ENCODE data around the gene SCARB1.

DNA sequence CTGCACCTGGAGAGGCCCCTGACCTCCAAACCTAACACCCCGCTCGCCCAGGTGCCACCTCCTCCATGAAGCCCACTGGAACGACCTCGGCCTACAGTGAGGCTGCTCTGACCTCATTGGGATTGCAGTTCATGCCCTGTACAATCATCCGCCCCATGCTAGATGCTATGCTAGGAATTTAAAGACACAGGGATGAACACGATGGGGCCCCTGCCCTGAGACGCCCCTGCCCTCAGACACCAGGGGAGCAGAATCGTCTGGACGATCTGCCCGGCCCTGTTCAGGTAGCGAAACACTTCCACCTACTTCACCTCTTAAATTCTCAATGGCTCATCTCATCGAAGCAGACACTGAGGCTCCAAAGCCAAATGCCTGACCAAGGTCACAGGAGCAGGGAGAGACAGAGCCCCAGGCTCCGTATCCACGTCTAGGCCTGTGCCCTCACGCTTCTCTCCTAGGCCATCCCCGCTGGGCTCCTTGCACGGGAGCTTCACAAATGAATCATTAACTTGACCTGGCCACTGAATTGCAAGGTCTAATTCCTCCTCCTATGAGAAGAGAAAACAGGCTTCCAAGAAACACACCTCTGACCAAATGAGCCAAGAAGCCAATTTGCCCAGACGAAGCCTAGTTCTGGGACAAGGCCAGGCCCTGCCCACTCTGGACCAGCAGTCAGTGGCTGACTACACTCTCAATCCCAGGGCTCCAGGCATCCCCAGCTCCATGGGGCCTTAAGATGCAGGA is 35.2 kb downstream of the SCARB1 start:
- TF ChIP-seq, protein P1, sequence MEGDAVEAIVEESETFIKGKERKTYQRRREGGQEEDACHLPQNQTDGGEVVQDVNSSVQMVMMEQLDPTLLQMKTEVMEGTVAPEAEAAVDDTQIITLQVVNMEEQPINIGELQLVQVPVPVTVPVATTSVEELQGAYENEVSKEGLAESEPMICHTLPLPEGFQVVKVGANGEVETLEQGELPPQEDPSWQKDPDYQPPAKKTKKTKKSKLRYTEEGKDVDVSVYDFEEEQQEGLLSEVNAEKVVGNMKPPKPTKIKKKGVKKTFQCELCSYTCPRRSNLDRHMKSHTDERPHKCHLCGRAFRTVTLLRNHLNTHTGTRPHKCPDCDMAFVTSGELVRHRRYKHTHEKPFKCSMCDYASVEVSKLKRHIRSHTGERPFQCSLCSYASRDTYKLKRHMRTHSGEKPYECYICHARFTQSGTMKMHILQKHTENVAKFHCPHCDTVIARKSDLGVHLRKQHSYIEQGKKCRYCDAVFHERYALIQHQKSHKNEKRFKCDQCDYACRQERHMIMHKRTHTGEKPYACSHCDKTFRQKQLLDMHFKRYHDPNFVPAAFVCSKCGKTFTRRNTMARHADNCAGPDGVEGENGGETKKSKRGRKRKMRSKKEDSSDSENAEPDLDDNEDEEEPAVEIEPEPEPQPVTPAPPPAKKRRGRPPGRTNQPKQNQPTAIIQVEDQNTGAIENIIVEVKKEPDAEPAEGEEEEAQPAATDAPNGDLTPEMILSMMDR (IDR thresholded peaks at IDR 0.05; ENCODE audit: poor library complexity), result no peak
- TF ChIP-seq EZH2 (IDR thresholded peaks at IDR 0.05; ENCODE audit: borderline replicate concordance) (no peak), EZH2phosphoT487 (IDR thresholded peaks at IDR 0.05; ENCODE audit: low read depth, severe bottlenecking, unreplicated experiment) (no peak)
